ENCODE data around the gene GBGT1. TPM values are rescaled to one million over a fixed set of nuclear protein-coding genes. Genes with fewer than 3 reads are reported as not detected.

The GBGT1 gene
- total and polyA plus RNA-seq, 9 of the 15 experiments (the other 6 are each of a cell fraction or from before 2014, with no cell fraction given) = 0.55 to 25.8 (median 13.7) TPM

GRCh38 chr9:133133681-133134387, 29.9 kb downstream of the GBGT1 start (continued):
- peak; percentile 32; the same call in 1 of the 2 replicates for TF ChIP-seq REST (IDR thresholded peaks at IDR 0.05; ENCODE audit: borderline replicate concordance)
- no peak for TF ChIP-seq REST (CRISPR knock-in tag; IDR thresholded peaks at IDR 0.05; ENCODE audit: low read depth)
- TF ChIP-seq HDAC2 (IDR thresholded peaks at IDR 0.05) = peak; percentile 53; the same call in 1 of the 2 replicates
- TF ChIP-seq, protein P1, sequence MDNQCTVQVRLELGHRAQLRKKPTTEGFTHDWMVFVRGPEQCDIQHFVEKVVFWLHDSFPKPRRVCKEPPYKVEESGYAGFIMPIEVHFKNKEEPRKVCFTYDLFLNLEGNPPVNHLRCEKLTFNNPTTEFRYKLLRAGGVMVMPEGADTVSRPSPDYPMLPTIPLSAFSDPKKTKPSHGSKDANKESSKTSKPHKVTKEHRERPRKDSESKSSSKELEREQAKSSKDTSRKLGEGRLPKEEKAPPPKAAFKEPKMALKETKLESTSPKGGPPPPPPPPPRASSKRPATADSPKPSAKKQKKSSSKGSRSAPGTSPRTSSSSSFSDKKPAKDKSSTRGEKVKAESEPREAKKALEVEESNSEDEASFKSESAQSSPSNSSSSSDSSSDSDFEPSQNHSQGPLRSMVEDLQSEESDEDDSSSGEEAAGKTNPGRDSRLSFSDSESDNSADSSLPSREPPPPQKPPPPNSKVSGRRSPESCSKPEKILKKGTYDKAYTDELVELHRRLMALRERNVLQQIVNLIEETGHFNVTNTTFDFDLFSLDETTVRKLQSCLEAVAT (IDR thresholded peaks at IDR 0.05) = peak in 1 of 2 experiments; percentile 67; a peak in 1 of 4 replicates
- TF ChIP-seq ZNF511 (CRISPR knock-in tag; IDR thresholded peaks at IDR 0.05) = 0 out of 2 replicates have a peak, but pooled peaks have one; percentile 9
- TF ChIP-seq ZNF165 (CRISPR knock-in tag; IDR thresholded peaks at IDR 0.05; ENCODE audit: borderline replicate concordance) = no peak
- TF ChIP-seq ZNF23 (CRISPR knock-in tag; IDR thresholded peaks at IDR 0.05) = no peak
- peak; percentile 93 for TF ChIP-seq RFX1 (IDR thresholded peaks at IDR 0.05)
- 0 out of 2 replicates have a peak, but pooled peaks have one; percentile 68 for TF ChIP-seq SMARCA5 (IDR thresholded peaks at IDR 0.05)
- TF ChIP-seq SMAD4 (CRISPR knock-in tag; conservative IDR thresholded peaks at IDR 0.05) = peak; percentile 93
- no peak for TF ChIP-seq PCBP1 (IDR thresholded peaks at IDR 0.05; ENCODE audit: low read depth, low read length, poor library complexity, severe bottlenecking)
- peak; percentile 100 for TF ChIP-seq FOXJ3 (CRISPR knock-in tag; IDR thresholded peaks at IDR 0.05)
- TF ChIP-seq MEF2D (tag; conservative IDR thresholded peaks at IDR 0.05; ENCODE audit: low read depth) = 0 out of 2 replicates have a peak, but pooled peaks have one; percentile 27
- no peak for TF ChIP-seq SREBF2 (CRISPR knock-in tag; IDR thresholded peaks at IDR 0.05)
- peak; percentile 99 for TF ChIP-seq ETV1 (tag; conservative IDR thresholded peaks at IDR 0.05; ENCODE audit: low read depth)
- no peak for TF ChIP-seq MAFG (tag; conservative IDR thresholded peaks at IDR 0.05)
- 0 out of 2 replicates have a peak, but pooled peaks have one; percentile 33 for TF ChIP-seq CBFB (CRISPR knock-in tag; IDR thresholded peaks at IDR 0.05)
- TF ChIP-seq NRF1 (conservative IDR thresholded peaks at IDR 0.05 in 1 of 2, IDR thresholded peaks at IDR 0.05 in 1 of 2) = peak; percentile 53 to 63
- peak; percentile 56 for TF ChIP-seq ELF1 (tag; IDR thresholded peaks at IDR 0.05)
- TF ChIP-seq ZNF3 (CRISPR knock-in tag; IDR thresholded peaks at IDR 0.05) = no peak

Measured in K562 (cell line).